HEK293T (cell line): Measurements from ENCODE around the gene BEND7.

Experiments used
- ELF4 ChIP-seq: fragments of 450-650 bp; IDR thresholded peaks from 2 replicates; pipeline ENCODE4 v1.6.1; 2017; ENCODE audit warnings: antibody characterized with exemption
- FOXA1 ChIP-seq: fragments of 450-650 bp; IDR thresholded peaks from 2 replicates; pipeline ENCODE4 v1.6.1; 2016; ENCODE audit warnings: mild to moderate bottlenecking
- FOXM1 ChIP-seq: fragments of 450-650 bp; IDR thresholded peaks from 2 replicates; pipeline ENCODE4 v1.6.1; 2017; ENCODE audit warnings: mild to moderate bottlenecking, borderline replicate concordance
- HDGF ChIP-seq: fragments of 450-650 bp; IDR thresholded peaks from 2 replicates; pipeline ENCODE4 v1.6.1; 2017; ENCODE audit warnings: antibody characterized with exemption, borderline replicate concordance
- LEF1 ChIP-seq: fragments of 450-650 bp; IDR thresholded peaks from 2 replicates; pipeline ENCODE4 v1.6.1; 2017; ENCODE audit warnings: mild to moderate bottlenecking, borderline replicate concordance
- NFRKB ChIP-seq: fragments of 450-650 bp; IDR thresholded peaks from 2 replicates; pipeline ENCODE4 v1.6.1; 2016; ENCODE audit warnings: mild to moderate bottlenecking, moderate library complexity
- SP1 ChIP-seq: fragments of 450-650 bp; IDR thresholded peaks from 2 replicates; pipeline ENCODE4 v1.6.1; 2017
- SUZ12 ChIP-seq: fragments of 450-650 bp; IDR thresholded peaks from 2 replicates; pipeline ENCODE4 v1.6.1; 2016; ENCODE audit warnings: mild to moderate bottlenecking
- TARDBP ChIP-seq: fragments of 450-650 bp; IDR thresholded peaks from 2 replicates; pipeline ENCODE4 v1.6.1; 2016

DNA sequence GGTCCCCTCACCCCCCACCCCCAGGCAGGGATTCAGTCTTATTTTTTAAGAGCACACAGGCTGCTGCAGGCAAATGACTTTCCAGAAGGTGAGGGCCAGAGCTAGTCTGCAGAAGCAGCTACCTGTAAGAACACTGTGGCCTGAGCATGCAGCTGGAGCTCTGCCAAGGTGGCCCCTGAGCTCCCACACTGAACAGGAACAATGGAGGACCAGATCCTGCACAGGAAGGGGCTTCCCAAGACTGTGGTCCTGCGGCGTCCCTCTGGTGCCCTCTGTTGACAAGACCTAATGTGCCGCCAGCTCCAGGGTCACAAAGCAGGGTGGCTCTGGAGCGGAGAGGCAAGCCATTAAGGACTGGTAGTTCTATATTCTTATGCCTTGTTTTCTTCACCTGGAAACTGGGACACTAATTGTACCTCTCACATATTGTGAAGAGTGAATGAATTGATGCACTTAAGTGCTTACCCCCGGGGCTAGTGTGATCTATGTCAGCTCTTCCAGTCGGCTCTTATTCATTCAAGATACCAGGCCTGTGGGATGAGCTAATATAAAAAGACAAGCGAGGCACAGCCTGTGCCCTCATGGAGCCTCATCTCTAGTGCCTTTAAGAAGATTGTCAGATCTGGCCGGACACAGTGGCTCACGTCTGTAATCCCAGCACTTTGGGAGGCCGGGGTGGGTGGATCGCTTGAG is 8.0 kb upstream of the BEND7 start:
- TF ChIP-seq LEF1 (no peak), TARDBP (no peak), FOXA1 (no peak), SUZ12 (no peak), HDGF (no peak), SP1 (no peak), ELF4 (no peak), NFRKB (no peak), FOXM1 (no peak)
